Astrocyte of the cerebellum (primary cell): ENCODE results near the gene SCYL3.

Source experiments
- DNase-seq: peaks from one replicate; pipeline ENCODE4 v3.0.0-alpha.2; 2011; ENCODE audit warnings: low read depth
- H3K4me3 ChIP-seq: 2 replicates; pipeline ENCODE4 v1.5.1; 2011; ENCODE audit warnings: mild to moderate bottlenecking, low read depth, low read length, moderate library complexity
- CTCF ChIP-seq: IDR thresholded peaks from 2 replicates; pipeline ENCODE4 v1.5.1; 2012; ENCODE audit warnings: low read length, low read depth, moderate library complexity, mild to moderate bottlenecking; ENCODE audit errors: missing control alignments
- in situ Hi-C: cut with HindIII; loops from 2 replicates; pipeline ENCODE4 v1.10.0; 2017; ENCODE audit warnings: low sequenced_read_pairs

Gene SCYL3

GRCh38 chr1:169884634-169885033, 9.1 kb downstream of the SCYL3 start:
- DNase-seq = no peak
- H3K4me3 ChIP-seq = no peak overlapping the region
- in situ Hi-C loops = no loop called here
- no peak for TF ChIP-seq CTCF

- no peak for TF ChIP-seq CTCF
- H3K4me3 ChIP-seq = no peak overlapping the region
- in situ Hi-C loops = no loop called here
- DNase-seq = no peak
Measured at GRCh38 chr1:169882039-169882511, 11.6 kb downstream of the SCYL3 start.

- DNase-seq = no peak
- in situ Hi-C loops = no loop called here
- TF ChIP-seq CTCF = no peak
- H3K4me3 ChIP-seq = no peak overlapping the region
Measured at GRCh38 chr1:169879034-169879840, 14.5 kb downstream of the SCYL3 start.

DNA sequence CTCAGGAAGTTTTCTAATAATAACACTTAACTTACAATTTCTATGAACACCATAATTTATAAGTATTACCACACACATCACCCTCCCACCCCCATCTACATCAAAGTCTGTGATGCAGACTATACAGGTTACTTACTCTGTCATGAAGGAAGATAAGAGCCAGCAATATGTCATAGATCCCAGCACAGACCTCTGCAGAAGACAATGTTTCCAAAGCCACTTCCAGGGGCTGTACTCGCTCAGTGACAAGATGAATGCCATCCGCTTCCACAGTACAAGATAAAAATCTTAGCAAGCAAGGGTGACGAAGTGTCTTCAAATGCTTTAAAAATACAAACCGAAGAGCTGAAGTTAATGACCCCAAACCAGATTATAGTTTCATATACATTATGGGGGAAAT, 15.2 kb downstream of the SCYL3 start:
- DNase-seq = no peak
- TF ChIP-seq CTCF = no peak
- in situ Hi-C loops = no loop called here
- H3K4me3 ChIP-seq = no peak overlapping the region

DNA sequence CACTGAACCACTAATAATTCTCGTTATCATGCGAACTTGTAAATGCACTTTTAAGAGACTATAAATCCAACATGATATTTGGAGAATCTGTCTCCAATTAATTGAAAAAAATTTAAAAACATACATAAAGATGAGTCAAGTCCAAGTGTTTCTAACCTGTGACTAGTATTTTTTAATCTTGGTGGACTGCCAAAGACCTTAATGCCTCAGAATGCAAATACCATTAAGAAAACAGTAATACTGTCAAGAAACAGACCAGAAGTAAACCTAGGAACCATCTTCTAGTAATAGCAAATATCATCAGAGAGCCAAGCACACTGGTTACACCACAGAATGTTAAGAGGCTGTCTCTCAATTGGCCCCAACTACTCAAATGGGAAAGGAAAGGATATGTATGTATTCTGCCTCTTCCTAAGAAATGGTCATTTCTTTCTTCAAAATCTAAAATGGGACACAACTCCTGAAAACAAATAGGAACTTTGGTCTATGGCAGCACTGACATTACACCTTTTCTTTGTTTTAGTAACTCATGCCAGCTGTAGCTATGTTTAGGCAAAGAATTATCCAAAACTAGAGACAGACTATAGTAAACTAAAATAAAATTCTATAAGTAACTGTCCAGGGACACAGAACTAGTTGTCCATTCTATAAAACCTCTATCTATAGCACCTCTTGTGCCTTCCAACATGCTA, 15.8 kb downstream of the SCYL3 start:
- H3K4me3 ChIP-seq = no peak overlapping the region
- in situ Hi-C loops = no loop called here
- DNase-seq = peak; percentile 8
- TF ChIP-seq CTCF = no peak

DNA sequence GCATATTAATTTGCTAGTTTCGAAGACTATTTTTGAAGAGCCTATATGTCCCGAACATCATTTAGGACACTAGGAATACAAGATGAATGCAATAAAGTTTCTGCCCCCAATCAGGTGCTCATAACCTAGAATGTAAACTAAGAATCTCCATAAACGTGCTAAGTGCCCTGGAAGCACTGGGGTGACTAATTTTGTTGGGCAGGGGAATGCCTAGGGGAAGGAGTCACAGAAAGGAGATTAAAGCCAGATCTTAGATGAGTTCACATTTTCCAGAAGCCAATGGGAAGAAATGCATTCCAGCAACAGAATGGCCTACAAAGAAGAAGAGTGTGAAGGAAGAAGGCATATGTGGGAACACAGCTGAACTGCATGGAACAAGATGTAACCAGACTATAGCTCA, 19.5 kb downstream of the SCYL3 start:
- no peak for DNase-seq
- no peak for TF ChIP-seq CTCF
- H3K4me3 ChIP-seq = no peak overlapping the region
- in situ Hi-C loops = no loop called here
